ENCODE data around the gene S100PBP.

Gene S100PBP

GRCh38 chr1:32828341-32828740 lies 10.9 kb downstream of the S100PBP start:
- DNase-seq (ENCODE audit: low read depth), result no peak

DNA sequence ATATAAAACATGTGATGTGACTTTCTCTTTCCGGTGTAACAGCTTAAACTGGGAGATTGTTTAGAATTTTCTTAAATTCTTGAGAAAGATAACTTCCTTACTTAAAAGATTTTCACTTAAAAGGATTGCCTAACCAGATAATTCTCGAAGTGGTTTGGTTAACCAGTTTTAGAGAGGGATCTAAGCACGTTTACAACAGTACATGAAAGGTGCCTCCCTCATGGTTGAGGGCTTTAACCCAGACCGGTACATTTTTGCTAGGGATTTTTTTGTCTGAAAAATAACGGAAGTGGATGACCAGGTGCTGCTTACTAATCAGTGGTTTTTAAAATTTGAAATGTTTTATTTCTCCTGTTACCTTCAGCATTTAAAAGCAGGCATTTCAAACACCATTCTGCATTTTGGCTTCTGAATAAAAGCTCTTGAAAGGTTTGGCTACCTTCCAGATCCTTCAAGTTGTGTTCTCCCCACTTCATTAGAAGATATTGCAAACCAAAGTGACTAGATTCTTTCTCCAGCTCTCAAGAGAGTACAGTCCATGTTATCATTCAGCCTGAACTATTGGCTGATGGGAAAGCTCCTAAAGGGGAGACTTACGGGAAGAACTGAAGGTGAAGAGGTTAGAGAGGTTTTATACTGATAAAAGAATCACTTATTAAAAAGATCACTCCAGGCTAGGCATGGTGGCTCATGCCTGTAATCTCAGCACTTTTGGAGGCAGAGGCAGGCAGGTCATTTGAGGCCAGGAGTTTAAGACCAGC lies 12.8 kb downstream of the S100PBP start:
- DNase-seq (ENCODE audit: low read depth), result no peak

DNA sequence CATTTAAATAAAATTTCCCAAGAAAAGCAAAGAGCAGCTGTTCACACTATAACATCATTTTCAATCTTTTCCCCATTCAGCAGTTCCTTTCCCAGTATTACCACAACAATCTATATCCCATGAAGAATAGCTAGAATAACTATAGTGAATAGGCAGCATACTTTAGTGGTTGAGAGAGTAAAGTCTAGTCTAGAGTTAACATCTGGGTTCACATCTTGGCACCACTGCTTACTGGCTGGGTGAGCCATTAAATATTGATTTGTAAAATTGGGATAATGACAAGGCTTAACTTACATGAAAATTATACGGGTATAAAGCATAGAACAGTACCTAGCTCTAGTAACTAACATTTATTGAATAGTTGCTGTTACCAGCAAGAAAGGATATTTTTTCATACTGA lies 14.4 kb downstream of the S100PBP start:
- no peak for DNase-seq (ENCODE audit: low read depth)

GRCh38 chr1:32848354-32849063 lies 31.1 kb downstream of the S100PBP start:
- DNase-seq (ENCODE audit: low read depth), result no peak

DNA sequence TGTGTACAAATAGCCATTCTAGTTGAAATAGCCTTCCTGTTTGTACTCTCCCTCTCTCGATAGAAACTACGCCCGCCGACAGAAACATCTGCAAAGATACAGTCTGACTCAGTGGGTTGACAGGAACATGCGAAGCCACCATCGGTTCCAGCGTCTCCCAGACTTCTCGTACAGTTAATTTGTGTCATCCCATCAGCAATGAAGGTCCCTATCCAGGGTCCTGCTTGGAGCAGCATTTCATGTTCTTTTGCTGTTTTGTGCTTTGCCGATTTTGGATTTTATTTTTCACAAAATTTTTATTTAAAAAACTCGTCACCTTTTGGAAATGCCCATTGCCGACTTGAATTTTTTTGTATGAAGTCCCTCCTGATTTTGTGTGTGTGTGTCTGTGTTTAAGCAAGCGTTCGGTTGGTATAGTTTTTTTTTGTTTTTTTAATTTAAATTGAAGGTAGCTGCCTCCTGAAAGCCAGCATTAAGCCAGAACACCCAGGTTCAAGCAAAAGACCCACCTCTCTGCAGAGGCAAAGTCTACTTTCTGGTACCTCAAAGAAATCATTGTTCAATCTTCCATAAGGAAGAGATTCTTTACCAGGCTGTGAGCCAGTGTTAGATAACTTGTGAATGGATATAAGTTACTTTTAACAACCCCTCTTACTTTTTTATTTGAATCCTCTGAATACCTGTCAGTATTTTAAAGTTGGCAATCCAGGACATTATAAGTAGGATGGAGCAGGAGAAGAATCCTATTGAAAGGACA lies 38.6 kb downstream of the S100PBP start:
- no peak for DNase-seq (ENCODE audit: low read depth)

DNA sequence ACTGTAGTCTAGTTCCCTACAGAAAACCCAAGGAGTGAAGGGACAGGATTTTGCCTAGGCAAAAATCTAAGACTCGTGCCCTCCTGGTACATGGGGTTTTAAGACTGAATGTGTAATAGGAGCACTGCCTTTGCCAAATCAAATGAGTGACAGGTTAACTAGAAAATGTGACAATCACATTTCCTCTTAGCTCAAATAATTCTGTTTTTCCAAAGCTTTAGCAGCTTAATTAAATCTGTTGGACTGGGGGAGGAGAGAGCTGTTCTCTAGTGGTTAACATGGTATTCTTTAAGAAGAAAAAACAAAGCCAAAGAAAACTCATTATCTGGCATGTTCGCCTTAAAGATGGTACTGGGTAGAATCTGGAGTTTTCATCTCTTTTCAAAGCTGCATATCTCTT lies 40.7 kb downstream of the S100PBP start:
- no peak for DNase-seq (ENCODE audit: low read depth)

- no peak for DNase-seq (ENCODE audit: low read depth)
Measured at GRCh38 chr1:32858791-32859190, 41.3 kb downstream of the S100PBP start.

DNA sequence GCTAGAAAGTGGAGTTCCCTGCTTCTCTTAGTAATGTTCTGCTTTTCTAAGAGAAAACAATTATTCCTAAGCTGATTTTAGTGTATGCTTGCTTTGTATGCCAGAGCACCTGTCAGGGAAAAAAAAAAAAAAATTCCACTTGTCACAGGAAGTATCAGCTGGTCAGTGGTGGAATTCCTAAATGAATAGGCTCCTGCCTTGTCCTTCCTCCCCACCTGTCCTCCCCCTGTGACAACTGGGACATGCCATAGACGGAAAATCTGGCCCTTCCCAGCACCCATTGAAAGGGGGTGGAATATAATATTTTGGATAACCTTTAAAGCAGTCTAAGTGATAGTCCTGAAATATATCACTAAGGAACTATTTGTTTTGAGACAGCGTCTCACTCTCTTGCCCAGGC lies 42.5 kb downstream of the S100PBP start:
- no peak for DNase-seq (ENCODE audit: low read depth)

DNA sequence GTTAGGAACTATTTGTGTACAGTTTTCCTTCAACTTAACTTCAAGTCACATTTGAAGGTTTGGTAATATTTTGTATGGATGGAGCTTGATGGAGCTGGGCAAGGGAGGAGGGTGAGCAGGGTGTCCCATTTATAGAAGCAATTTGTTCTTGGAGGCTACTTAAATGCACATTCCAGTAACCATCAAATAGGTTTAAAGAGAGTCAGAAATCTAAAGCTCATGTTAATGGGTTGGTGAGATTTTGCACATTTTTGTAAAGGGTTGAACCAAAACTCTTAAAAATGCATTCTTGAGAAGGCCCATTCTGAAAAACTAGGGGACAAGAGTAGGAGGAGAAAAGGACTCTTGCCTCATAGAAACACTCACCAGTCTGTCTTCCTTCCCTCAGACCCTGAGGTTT lies 43.1 kb downstream of the S100PBP start:
- DNase-seq (ENCODE audit: low read depth), result no peak

DNA sequence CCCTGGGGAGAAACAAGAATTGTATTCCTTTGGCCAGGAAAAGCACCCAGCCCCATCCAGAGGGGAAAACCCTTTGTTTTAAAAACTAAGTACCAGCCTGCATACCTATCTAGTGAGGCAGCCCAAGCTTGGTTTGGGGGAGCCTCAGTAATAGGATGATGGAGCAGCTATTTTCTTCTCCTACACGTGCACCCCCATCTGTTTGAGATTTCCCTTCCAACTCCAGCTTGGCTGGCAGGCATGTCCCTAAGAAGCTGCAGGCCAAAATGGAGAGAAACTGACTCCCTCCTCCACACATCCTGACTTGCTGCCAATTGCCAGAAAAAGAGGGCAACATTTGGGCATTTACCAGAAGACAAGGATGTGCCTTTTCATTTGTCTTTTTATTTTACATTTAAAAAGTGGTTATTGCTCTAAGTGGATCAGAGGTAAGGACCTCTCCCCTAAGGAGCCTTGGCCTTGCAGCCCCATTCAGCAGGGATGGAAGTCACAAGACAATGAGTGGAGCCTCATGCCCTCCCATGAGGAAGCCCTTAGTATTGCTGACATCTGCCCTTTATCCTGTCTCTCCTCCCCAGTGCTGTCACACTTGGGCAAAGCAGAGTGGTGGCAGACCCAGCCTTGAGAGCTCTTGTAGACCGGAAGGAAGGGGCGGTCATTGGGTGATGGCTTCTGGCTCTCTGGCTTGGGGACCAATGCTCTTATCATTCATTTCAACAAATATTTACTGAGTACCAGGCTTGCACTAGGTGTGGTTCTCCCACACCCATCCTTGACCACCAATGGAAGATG lies 44.6 kb downstream of the S100PBP start:
- DNase-seq (ENCODE audit: low read depth), result no peak

DNA sequence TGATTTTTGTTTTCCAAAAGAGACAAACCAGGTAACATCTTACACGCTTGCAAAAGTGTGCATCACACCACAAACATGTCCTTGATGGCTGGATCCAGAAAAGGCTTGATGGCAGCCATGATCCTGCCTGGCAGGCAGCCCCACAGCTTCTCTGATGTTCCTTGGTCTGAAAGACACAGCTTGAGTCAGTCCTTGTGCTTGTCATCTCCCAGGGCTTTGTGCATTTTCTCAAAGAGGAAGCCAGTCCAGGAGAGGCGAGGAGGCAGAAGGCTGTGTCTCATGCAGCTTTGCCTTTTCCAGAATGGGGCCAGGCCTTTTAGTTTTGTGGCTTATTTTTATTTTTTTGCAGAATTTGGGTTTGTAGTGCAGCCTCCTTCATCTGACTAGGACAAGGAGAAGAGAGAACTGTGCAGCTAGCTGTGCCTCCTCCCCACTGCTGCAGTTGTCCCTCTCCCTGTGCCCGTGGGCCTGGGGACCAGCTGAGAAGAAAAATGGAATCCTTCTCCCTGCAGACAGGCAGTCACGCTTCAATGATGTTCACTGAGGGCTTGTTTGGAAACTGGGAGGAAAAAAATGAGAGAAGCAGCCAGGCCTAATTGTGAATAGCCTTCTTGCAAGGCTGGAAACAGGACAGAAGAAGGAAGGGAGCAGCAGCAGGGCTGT lies 45.9 kb downstream of the S100PBP start:
- no peak for DNase-seq (ENCODE audit: low read depth)

DNA sequence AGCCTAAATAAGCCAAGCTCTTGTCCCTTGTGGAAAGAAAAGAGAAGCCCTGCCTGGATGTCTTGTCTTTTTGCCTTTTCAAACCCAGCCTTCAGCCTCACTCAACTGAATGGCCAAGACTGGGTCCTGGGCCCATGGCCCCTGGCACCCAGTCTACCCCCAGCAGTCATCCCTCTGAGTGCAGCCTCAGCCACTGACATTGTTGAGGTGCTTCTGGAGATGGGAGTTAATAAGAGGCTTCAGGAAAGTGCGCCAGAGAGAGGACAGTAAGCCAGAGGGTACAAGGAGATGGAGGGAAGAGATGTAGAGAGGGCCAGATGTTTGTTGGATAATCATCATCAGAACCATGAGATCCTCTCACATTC lies 46.4 kb downstream of the S100PBP start:
- DNase-seq (ENCODE audit: low read depth), result no peak

DNA sequence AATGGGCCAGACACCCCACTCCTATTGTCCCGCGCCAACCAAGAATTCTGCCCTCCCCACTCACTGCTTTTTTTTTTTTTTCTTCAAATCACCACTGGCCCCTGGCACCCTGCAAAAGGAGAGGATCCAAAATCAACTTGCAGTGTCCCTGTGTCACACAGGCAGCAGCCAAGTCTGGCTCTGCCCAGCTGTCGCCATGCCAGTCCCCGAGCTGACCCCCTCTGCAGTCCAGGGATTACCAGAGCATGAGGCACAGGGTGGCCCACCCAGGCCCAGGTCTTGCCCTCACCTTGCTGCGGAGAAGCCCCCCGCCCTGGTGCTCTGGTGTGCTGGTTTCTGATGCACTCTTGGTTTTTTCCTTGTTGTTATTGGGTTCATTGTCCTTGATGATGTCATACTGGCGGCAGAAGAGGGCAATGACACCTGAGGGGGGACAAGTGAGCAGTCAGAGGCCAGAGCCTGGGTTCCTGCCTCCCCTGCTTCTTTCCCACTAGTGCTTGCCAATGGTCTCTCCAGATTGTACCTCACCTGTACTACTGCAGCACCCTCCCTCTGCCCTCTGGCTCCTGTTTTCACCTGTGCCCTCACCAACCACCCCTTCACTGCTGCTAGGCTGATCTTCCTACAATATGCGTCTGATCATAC lies 47.0 kb downstream of the S100PBP start:
- DNase-seq (ENCODE audit: low read depth), result no peak

- no peak for DNase-seq (ENCODE audit: low read depth)
Measured at GRCh38 chr1:32865639-32866405, 48.4 kb downstream of the S100PBP start.

DNA sequence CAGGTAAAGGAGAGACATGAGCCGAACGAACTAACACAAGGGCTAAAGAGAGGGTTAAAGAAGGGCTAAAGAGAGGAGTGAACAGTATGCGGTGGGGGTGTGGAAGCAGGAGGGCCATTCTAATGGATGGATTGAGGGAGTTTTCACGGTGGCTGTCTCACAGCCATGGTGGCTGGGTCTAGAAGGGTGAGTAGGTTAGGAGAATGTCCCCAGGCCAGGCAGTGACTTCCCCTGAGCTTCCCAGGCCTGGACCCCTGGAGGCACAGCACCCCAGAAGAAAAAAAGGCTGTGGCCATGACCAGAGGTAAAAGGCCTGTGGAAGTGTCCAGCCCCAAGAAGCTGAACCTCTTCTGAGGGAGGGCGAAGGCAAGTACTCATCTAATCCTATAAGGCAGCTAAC lies 49.7 kb downstream of the S100PBP start:
- no peak for DNase-seq (ENCODE audit: low read depth)

- DNase-seq (ENCODE audit: low read depth), result no peak
Measured at GRCh38 chr1:32867671-32868070, 50.2 kb downstream of the S100PBP start.

DNA sequence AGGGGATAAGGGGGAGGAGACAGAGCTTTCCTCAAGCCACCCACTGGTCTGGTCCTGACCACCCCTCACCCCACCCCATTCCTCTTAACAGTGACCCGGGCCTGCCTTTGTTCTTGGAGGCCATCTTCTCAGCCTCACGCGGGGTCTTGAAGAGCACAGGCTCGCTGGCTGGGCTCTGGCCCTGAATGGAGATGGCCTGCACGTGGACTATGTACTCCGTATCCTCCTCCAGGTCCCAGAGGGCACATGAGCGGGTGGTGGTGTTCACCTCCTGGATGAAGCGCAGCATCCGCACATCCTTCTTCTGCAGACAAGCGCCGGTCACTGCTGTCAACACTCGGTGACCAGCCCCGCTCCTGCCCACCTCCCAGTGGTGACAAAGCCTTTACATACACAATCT lies 50.6 kb downstream of the S100PBP start:
- DNase-seq (ENCODE audit: low read depth), result no peak

- no peak for DNase-seq (ENCODE audit: low read depth)
Measured at GRCh38 chr1:32868806-32869455, 51.5 kb downstream of the S100PBP start.

DNA sequence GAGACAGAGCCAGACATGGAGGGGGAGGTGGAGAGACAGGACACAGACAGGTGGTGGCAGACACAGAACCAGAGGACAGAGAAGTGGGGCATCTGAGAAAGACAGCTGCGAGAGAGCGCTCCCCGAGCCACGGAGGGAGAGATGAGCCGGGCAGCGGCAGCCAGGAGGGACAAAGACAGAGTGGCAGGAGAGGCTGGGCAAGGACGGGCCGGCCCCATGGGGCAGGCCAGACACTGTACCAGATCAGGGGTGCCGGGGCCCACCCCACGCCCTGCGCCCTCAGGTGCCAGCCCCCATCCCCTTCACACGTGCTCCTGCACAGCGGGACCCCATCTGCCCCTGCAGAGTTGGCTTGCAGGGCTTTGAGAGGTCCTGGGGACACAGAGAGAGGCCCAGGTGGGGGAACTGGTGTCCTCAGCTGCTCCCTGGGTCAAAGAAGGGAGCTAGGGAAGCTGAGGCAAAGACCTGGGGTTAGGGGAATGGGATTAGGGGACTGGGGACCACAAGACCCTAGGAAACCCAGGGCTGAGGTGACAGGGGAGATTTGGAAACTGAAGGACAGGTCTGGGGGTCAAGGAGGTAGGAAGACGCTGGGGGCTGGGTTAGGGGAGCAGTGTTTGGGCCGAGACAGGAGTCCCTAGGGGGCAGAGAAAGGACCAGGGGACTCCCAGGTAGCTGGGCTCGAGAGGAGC lies 52.6 kb downstream of the S100PBP start:
- DNase-seq (ENCODE audit: low read depth), result no peak
